Ovary (tissue), 9 donors: ENCODE results near the gene DDX56. TPM values are rescaled to one million over a fixed set of nuclear protein-coding genes. Genes with fewer than 3 reads are reported as not detected.

Experiments used
- DNase-seq, 5 donors: peaks; one replicate each; pipeline ENCODE4 v3.0.0-alpha.2; 2019 to 2020
- H3K27ac ChIP-seq, 2 donors: fragments of 200-600 bp; one replicate each; pipeline versions ENCODE4 v1.5.1 to v1.8.0; 2019 to 2022
- H3K27me3 ChIP-seq: fragments of 200-600 bp; one replicate; pipeline ENCODE4 v1.8.0; 2022
- H3K36me3 ChIP-seq: fragments of 200-600 bp; sonication (generic); one replicate; pipeline ENCODE4 v1.5.1; 2019
- H3K4me1 ChIP-seq: one replicate; pipeline ENCODE4 v1.8.1; 2013; ENCODE audit warnings: mild to moderate bottlenecking, moderate library complexity; ENCODE audit not compliant: insufficient read depth
- H3K4me3 ChIP-seq: fragments of 200-600 bp; sonication (generic); one replicate; pipeline ENCODE4 v1.5.1; 2017
- H3K9me3 ChIP-seq, 2 donors: fragments of 200-600 bp in 1 of 2; sonication (generic) in 1 of 2; one replicate each; pipeline versions ENCODE4 v1.5.1 to v1.8.1; 2013 to 2019; ENCODE audit warnings: mild to moderate bottlenecking in 1 of 2, moderate library complexity in 1 of 2
- EP300 ChIP-seq: sonication (generic); formaldehyde crosslinking; IDR thresholded peaks from one replicate; pipeline ENCODE4 v1.6.1; 2017; ENCODE audit warnings: antibody characterized with exemption
- POLR2A ChIP-seq: fragments of 450-650 bp; IDR thresholded peaks from one replicate; pipeline ENCODE4 v1.6.1; 2017; ENCODE audit warnings: antibody characterized with exemption, mild to moderate bottlenecking, moderate library complexity
- WGBS, 3 donors: extraction: QIAGEN DNeasy Blood & Tissue Kit in 1 of 3; methylation state at CpG; one replicate each; pipeline versions ENCODE4 v1.1.5 to v1.1.7; 2013 to 2017; 5-methylcytosine and 5-hydroxymethylcytosine counted together
- intact Hi-C, 4 donors: fragments of 100-400 bp; cut with DNase I; formaldehyde crosslinking; loops; one replicate each; pipeline versions ENCODE4 v1.11.0 to v1.15.1; 2022 to 2023
- polyA plus RNA-seq, 2 donors: library from polyadenylated mRNA; stranded (reverse); fragments of 200-250 nt in 1 of 2; fragments of 350-450 nt in 1 of 2; fragmentation: Illumina TruSeq in 1 of 2; extraction: RNeasy Lipid Tissue Mini Kit (QIAGEN cat#74804) in 1 of 2; gene quantifications; one replicate each; pipeline ENCODE4 v1.2.3, GENCODE V29; 2013 to 2014
- total RNA-seq, 7 donors: library from RNA; depleted of rRNA in 2 of 7; stranded (reverse); fragments of >200 nt in 2 of 7; fragmentation: NEBNext Ultra II Directional in 3 of 7; extraction: Animal tissue kit (Norgen Biotek cat#: 25700) in 3 of 7; gene quantifications; one replicate each; pipeline versions ENCODE4 v1.1.0 to v1.2.4, GENCODE V29; 2016 to 2023
- TF ChIP-seq, protein P1 (sequence below), 3 donors: fragments of 450-650 bp in 2 of 3; fragments of 200-600 bp in 1 of 3; IDR thresholded peaks; one replicate each; pipeline versions ENCODE4 v1.5.1 to v1.8.0; 2016 to 2022; ENCODE audit warnings: antibody characterized with exemption in 3 of 3, mild to moderate bottlenecking in 1 of 3
- donor health status: DM: no; HTN: no; CAD: no; lungs with moderate emphysema.
- donor health status: DM: no; HTN: no; CAD: no.
- donor health status: Bipolar disorder and iron deficiency.
- donor health status: DM: yes; HTN: yes; CAD: no.
- donor health status: DM: no; HTN: no; CAD: no.
- donor health status: DM: yes; HTN: yes; CAD: no.

The DDX56 gene
- total and polyA plus RNA-seq, 9 donors = 33.6 to 78.4 (median 51.5) TPM

- intact Hi-C loops = no loop called here
- Histone ChIP-seq H3K4me1 (no peaks in the 10 kb centered on the region), H3K27me3 (no peaks in the 10 kb centered on the region), H3K27ac (no peak overlapping the region), H3K36me3 (no peaks in the 10 kb centered on the region), H3K9me3 (no peaks in the 10 kb centered on the region), H3K4me3 (no peak overlapping the region)
- DNase-seq = no peak
- TF ChIP-seq, protein P1, sequence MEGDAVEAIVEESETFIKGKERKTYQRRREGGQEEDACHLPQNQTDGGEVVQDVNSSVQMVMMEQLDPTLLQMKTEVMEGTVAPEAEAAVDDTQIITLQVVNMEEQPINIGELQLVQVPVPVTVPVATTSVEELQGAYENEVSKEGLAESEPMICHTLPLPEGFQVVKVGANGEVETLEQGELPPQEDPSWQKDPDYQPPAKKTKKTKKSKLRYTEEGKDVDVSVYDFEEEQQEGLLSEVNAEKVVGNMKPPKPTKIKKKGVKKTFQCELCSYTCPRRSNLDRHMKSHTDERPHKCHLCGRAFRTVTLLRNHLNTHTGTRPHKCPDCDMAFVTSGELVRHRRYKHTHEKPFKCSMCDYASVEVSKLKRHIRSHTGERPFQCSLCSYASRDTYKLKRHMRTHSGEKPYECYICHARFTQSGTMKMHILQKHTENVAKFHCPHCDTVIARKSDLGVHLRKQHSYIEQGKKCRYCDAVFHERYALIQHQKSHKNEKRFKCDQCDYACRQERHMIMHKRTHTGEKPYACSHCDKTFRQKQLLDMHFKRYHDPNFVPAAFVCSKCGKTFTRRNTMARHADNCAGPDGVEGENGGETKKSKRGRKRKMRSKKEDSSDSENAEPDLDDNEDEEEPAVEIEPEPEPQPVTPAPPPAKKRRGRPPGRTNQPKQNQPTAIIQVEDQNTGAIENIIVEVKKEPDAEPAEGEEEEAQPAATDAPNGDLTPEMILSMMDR (IDR thresholded peaks at IDR 0.05) = no peak
- TF ChIP-seq EP300 (no peak), POLR2A (no peak)
- WGBS, 3 donors = 90 to 94% (median 92%) methylated on average over 8 of the region's 8 CpGs
These were observed 38.2 kb downstream of the DDX56 start for GRCh38 chr7:44535348-44536064.

DNA sequence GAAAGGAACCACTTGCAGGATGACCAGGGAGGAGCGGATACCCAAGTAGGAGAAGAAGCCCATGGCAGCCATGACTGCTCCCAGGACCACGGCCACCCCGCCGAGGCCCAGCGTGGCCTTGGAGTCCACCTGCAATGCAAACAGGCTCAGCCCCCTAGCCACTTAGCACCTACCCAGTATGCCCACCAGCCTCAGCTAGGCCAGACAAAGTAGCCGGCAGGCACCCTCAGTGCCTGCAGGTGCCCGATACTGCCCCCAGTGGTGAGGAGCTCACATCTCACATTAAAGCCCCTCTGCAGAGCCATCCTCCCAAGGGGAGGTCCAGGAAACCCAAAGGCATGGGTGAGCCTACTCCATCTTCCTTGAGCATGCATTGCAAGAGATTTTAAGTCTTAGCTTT is 39.2 kb downstream of the DDX56 start:
- no peak overlapping the region for H3K27ac ChIP-seq
- H3K4me3 ChIP-seq = no peak overlapping the region
- intact Hi-C loops = no loop called here
- H3K9me3 ChIP-seq = no peaks in the 10 kb centered on the region
- no peaks in the 10 kb centered on the region for H3K36me3 ChIP-seq
- no peak for DNase-seq
- WGBS, 3 donors = 46 to 55% (median 48%) methylated on average over 3 to 7 of the region's 7 CpGs
- H3K4me1 ChIP-seq = no peaks in the 10 kb centered on the region
- no peak for TF ChIP-seq POLR2A
- no peak for TF ChIP-seq EP300
- TF ChIP-seq, protein P1 (IDR thresholded peaks at IDR 0.05) = no peak
- H3K27me3 ChIP-seq = no peaks in the 10 kb centered on the region

DNA sequence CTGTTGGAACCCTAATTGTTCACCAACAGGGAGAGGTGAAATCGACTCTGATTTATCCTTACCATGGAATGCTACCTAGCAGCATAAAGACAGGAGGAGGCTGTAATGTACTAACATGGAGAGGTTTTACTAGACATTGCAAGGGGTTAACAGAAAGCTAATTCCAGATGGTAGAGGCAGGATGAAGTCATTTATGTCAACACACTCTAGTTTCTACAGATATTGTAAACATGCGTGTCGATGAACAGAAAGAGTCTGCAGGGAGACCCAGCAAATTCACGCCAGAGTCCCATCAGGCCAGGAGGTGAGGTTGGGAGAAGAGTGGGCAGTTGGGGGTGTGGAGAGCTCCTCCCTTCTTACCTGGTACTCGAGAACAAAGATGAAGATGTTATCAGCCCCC is 39.6 kb downstream of the DDX56 start:
- no peak for DNase-seq
- WGBS, 3 donors = 45 to 66% (median 55%) methylated on average over 5 of the region's 5 CpGs
- intact Hi-C loops = no loop called here

DNA sequence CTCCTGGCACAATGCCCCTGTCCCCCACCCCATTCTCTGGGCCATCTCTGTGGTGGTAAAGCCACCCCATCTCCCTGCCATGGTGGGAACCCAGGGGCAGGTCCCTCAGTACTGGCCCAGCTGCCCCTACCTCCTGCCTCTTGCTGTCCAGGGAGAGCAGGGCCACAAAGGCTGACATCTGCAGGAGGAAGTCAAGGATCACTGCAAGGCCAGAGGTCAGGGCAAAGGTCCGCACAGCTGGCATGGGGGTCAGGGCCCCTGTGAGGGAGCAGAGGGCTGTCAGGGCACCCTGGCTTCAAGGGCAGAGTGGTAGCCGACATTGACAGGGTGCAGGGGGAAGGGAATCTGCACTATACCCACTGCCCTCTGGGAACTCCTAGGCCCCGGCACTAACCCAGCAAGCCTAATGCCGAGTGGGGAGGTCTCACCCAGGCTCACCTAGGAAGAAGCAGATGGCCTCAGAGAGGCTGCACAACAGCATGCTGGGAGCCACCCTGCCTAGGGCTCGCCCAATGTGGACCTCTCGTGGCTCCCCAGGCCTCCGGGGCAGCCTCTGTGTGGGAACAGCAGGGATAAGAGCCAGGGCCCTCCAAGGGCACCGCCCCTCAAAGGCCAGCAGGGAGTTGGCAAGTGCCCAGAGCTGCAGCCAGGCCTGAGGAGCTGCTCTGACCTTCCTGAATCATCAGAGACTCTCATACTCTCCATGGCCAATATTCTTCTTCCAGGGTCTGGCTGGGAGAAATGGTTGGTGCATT is 40.2 kb downstream of the DDX56 start:
- WGBS, 3 donors = 74 to 89% (median 78%) methylated on average over 4 to 8 of the region's 8 CpGs
- no peaks in the 10 kb centered on the region for H3K9me3 ChIP-seq
- TF ChIP-seq EP300 = no peak
- TF ChIP-seq POLR2A = no peak
- TF ChIP-seq, protein P1 (IDR thresholded peaks at IDR 0.05) = no peak
- intact Hi-C loops = no loop called here
- no peaks in the 10 kb centered on the region for H3K27me3 ChIP-seq
- no peak overlapping the region for H3K27ac ChIP-seq
- H3K4me1 ChIP-seq = no peaks in the 10 kb centered on the region
- H3K4me3 ChIP-seq = no peak overlapping the region
- H3K36me3 ChIP-seq = no peaks in the 10 kb centered on the region
- DNase-seq = no peak

More for the DNA sequence above, 39.6 kb downstream of the DDX56 start:
- Histone ChIP-seq H3K27me3 (no peaks in the 10 kb centered on the region), H3K9me3 (no peaks in the 10 kb centered on the region), H3K27ac (no peak overlapping the region), H3K4me1 (no peaks in the 10 kb centered on the region), H3K36me3 (no peaks in the 10 kb centered on the region), H3K4me3 (no peak overlapping the region)
- TF ChIP-seq POLR2A = no peak
- TF ChIP-seq, protein P1 (IDR thresholded peaks at IDR 0.05) = no peak
- no peak for TF ChIP-seq EP300
